Measurements from ENCODE around the gene COG5.

COG5 gene

DNA sequence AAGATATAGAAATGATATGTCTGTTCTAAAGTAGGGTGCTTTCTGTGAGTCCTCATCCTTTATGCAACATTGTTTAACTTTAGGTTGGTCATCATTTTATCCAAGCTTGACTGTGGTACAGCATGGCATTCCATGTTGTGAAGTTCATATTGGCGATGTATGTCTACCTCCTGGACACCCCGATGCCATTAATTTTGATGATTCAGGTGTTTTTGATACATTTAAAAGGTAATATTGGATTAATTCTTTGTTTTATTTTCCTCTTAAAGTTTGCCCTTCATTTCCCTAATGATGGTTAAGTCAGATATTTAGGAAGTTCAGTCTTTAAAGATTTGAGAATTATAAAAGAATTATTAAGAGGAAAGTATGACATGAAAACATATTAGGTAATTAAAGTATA lies 373.6 kb downstream of the COG5 start:
- 95 to 100% methylated on average over 2 of the region's 2 CpGs for WGBS, 2 experiments
- Histone ChIP-seq H3K27me3 (ENCODE audit: control insufficient read depth, insufficient read depth, low read length, poor library complexity, severe bottlenecking) (no peaks in the 10 kb centered on the region), H3K9me3 (ENCODE audit: control insufficient read depth, low read length) (no peaks in the 10 kb centered on the region), H3K36me3 (ENCODE audit: control insufficient read depth, insufficient read depth, low read length) (peaks cover 21% of the 10 kb centered on the region), H3K4me3 (ENCODE audit: insufficient read depth, low read depth, low read length) (no peak overlapping the region), H3K4me1 (ENCODE audit: control insufficient read depth, insufficient read depth, low read length) (no peaks in the 10 kb centered on the region), H3K27ac (ENCODE audit: insufficient read depth, low read depth, low read length, poor library complexity, severe bottlenecking) (no peak overlapping the region)

GRCh38 chr7:107187774-107188173 lies 375.9 kb downstream of the COG5 start:
- H3K4me1 ChIP-seq (ENCODE audit: control insufficient read depth, insufficient read depth, low read length): no peaks in the 10 kb centered on the region
- H3K4me3 ChIP-seq (ENCODE audit: insufficient read depth, low read depth, low read length): no peak overlapping the region
- no peaks in the 10 kb centered on the region for H3K9me3 ChIP-seq (ENCODE audit: control insufficient read depth, low read length)
- 92 to 98% methylated on average over 2 of the region's 2 CpGs for WGBS, 2 experiments
- peaks cover 25% of the 10 kb centered on the region for H3K36me3 ChIP-seq (ENCODE audit: control insufficient read depth, insufficient read depth, low read length)
- no peak overlapping the region for H3K27ac ChIP-seq (ENCODE audit: insufficient read depth, low read depth, low read length, poor library complexity, severe bottlenecking)
- H3K27me3 ChIP-seq (ENCODE audit: control insufficient read depth, insufficient read depth, low read length, poor library complexity, severe bottlenecking): no peaks in the 10 kb centered on the region

- no peaks in the 10 kb centered on the region for H3K27me3 ChIP-seq (ENCODE audit: control insufficient read depth, insufficient read depth, low read length, poor library complexity, severe bottlenecking)
- no peaks in the 10 kb centered on the region for H3K4me1 ChIP-seq (ENCODE audit: control insufficient read depth, insufficient read depth, low read length)
- H3K36me3 ChIP-seq (ENCODE audit: control insufficient read depth, insufficient read depth, low read length): peaks cover 26% of the 10 kb centered on the region
- H3K27ac ChIP-seq (ENCODE audit: insufficient read depth, low read depth, low read length, poor library complexity, severe bottlenecking): no peak overlapping the region
- H3K9me3 ChIP-seq (ENCODE audit: control insufficient read depth, low read length): no peaks in the 10 kb centered on the region
- no peak overlapping the region for H3K4me3 ChIP-seq (ENCODE audit: insufficient read depth, low read depth, low read length)
- WGBS, 2 experiments: 97 to 98% methylated on average over 3 of the region's 4 CpGs
Observed at GRCh38 chr7:107186240-107186639, 377.5 kb downstream of the COG5 start.

DNA sequence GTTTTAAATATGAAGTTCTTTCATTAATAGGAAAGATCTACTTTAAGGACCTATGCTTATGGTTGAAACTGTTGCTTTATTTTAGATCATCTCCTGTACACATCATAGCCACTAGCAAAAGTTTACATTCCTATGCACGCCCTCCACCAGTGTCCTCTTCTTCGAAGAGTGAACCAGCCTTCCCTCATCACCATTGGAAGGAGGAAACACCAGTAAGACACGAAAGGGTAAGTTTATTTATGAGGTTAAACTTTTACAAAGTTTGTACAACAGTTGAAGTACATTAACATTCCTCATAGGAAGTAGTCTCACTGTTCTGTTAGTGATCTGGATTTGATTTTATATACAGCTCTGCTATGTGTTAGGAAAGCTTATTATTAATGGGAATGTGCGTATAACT lies 378.0 kb downstream of the COG5 start:
- peaks cover 26% of the 10 kb centered on the region for H3K36me3 ChIP-seq (ENCODE audit: control insufficient read depth, insufficient read depth, low read length)
- H3K9me3 ChIP-seq (ENCODE audit: control insufficient read depth, low read length): no peaks in the 10 kb centered on the region
- H3K27me3 ChIP-seq (ENCODE audit: control insufficient read depth, insufficient read depth, low read length, poor library complexity, severe bottlenecking): no peaks in the 10 kb centered on the region
- WGBS, 2 experiments: 100% methylated on average over 2 to 3 of the region's 4 CpGs
- H3K4me1 ChIP-seq (ENCODE audit: control insufficient read depth, insufficient read depth, low read length): no peaks in the 10 kb centered on the region
- no peak overlapping the region for H3K27ac ChIP-seq (ENCODE audit: insufficient read depth, low read depth, low read length, poor library complexity, severe bottlenecking)
- H3K4me3 ChIP-seq (ENCODE audit: insufficient read depth, low read depth, low read length): no peak overlapping the region

- Histone ChIP-seq H3K4me1 (ENCODE audit: control insufficient read depth, insufficient read depth, low read length) (no peaks in the 10 kb centered on the region), H3K4me3 (ENCODE audit: insufficient read depth, low read depth, low read length) (no peak overlapping the region), H3K9me3 (ENCODE audit: control insufficient read depth, low read length) (no peaks in the 10 kb centered on the region), H3K27ac (ENCODE audit: insufficient read depth, low read depth, low read length, poor library complexity, severe bottlenecking) (no peak overlapping the region), H3K27me3 (ENCODE audit: control insufficient read depth, insufficient read depth, low read length, poor library complexity, severe bottlenecking) (no peaks in the 10 kb centered on the region), H3K36me3 (ENCODE audit: control insufficient read depth, insufficient read depth, low read length) (peaks cover 9% of the 10 kb centered on the region)
- WGBS, 2 experiments: 87 to 99% methylated on average over 4 to 5 of the region's 5 CpGs
Observed at GRCh38 chr7:107181172-107181571, 382.5 kb downstream of the COG5 start.

DNA sequence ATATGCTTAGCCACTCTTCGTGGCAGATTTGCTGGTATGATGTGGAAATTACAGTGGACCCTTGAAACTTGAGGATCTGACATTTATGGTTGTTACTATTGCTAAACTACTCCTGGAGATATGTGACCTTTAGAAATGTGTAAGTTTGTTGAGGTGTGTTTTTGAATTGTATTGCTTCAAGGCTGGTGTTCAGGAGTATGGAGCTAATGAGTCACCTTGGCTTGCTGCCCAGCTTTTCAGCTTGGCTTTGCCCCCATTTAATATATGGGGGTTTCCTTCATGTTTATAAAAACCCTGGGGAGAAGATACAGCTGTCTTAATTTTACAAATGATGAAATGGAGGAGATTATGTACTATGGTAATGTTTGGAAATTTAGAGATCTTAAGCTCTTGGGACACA lies 383.3 kb downstream of the COG5 start:
- no peak overlapping the region for H3K4me3 ChIP-seq (ENCODE audit: insufficient read depth, low read depth, low read length)
- WGBS, 2 experiments: 90 to 100% methylated on average over 1 of the region's 1 CpG
- no peaks in the 10 kb centered on the region for H3K4me1 ChIP-seq (ENCODE audit: control insufficient read depth, insufficient read depth, low read length)
- H3K27me3 ChIP-seq (ENCODE audit: control insufficient read depth, insufficient read depth, low read length, poor library complexity, severe bottlenecking): no peaks in the 10 kb centered on the region
- H3K9me3 ChIP-seq (ENCODE audit: control insufficient read depth, low read length): no peaks in the 10 kb centered on the region
- H3K27ac ChIP-seq (ENCODE audit: insufficient read depth, low read depth, low read length, poor library complexity, severe bottlenecking): no peak overlapping the region
- H3K36me3 ChIP-seq (ENCODE audit: control insufficient read depth, insufficient read depth, low read length): peaks cover 9% of the 10 kb centered on the region

GRCh38 chr7:107179326-107180164 lies 384.2 kb downstream of the COG5 start:
- Histone ChIP-seq H3K36me3 (ENCODE audit: control insufficient read depth, insufficient read depth, low read length) (peaks cover 9% of the 10 kb centered on the region), H3K4me3 (ENCODE audit: insufficient read depth, low read depth, low read length) (no peak overlapping the region), H3K9me3 (ENCODE audit: control insufficient read depth, low read length) (no peaks in the 10 kb centered on the region), H3K27ac (ENCODE audit: insufficient read depth, low read depth, low read length, poor library complexity, severe bottlenecking) (no peak overlapping the region), H3K27me3 (ENCODE audit: control insufficient read depth, insufficient read depth, low read length, poor library complexity, severe bottlenecking) (no peaks in the 10 kb centered on the region), H3K4me1 (ENCODE audit: control insufficient read depth, insufficient read depth, low read length) (no peaks in the 10 kb centered on the region)
- 93 to 94% methylated on average over 13 of the region's 14 CpGs for WGBS, 2 experiments

- Histone ChIP-seq H3K27me3 (ENCODE audit: control insufficient read depth, insufficient read depth, low read length, poor library complexity, severe bottlenecking) (no peaks in the 10 kb centered on the region), H3K9me3 (ENCODE audit: control insufficient read depth, low read length) (no peaks in the 10 kb centered on the region), H3K4me1 (ENCODE audit: control insufficient read depth, insufficient read depth, low read length) (peaks cover 14% of the 10 kb centered on the region), H3K27ac (ENCODE audit: insufficient read depth, low read depth, low read length, poor library complexity, severe bottlenecking) (no peak overlapping the region), H3K4me3 (ENCODE audit: insufficient read depth, low read depth, low read length) (no peak overlapping the region), H3K36me3 (ENCODE audit: control insufficient read depth, insufficient read depth, low read length) (no peaks in the 10 kb centered on the region)
- 72% methylated on average over 4 of the region's 4 CpGs for WGBS, 2 experiments
Observed at GRCh38 chr7:107173691-107174406, 389.9 kb downstream of the COG5 start.

DNA sequence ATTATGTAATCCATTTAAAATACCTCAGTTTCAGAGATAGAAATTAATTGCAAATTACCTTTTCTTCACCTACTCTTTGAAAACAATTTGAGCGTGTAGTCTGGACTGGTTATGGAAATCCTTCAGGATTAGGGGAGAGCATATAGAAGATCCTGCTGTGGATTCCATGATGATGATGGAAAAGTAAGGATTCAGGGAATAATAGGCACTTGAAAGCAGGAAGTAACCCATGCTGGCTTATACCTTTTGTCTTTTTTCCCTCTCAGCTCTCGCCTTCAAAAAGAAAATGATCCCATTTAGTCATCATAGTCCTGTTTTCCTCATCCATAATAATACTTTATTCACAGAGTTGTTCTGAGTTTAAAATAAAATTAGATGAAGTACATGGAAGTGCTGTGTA lies 390.5 kb downstream of the COG5 start:
- Histone ChIP-seq H3K9me3 (ENCODE audit: control insufficient read depth, low read length) (no peaks in the 10 kb centered on the region), H3K27ac (ENCODE audit: insufficient read depth, low read depth, low read length, poor library complexity, severe bottlenecking) (no peak overlapping the region), H3K4me1 (ENCODE audit: control insufficient read depth, insufficient read depth, low read length) (peaks cover 14% of the 10 kb centered on the region), H3K27me3 (ENCODE audit: control insufficient read depth, insufficient read depth, low read length, poor library complexity, severe bottlenecking) (no peaks in the 10 kb centered on the region), H3K4me3 (ENCODE audit: insufficient read depth, low read depth, low read length) (no peak overlapping the region), H3K36me3 (ENCODE audit: control insufficient read depth, insufficient read depth, low read length) (no peaks in the 10 kb centered on the region)
- 6 to 30% methylated on average over 2 of the region's 2 CpGs for WGBS, 2 experiments

GRCh38 chr7:107172276-107173032 lies 391.3 kb downstream of the COG5 start:
- Histone ChIP-seq H3K4me1 (ENCODE audit: control insufficient read depth, insufficient read depth, low read length) (peaks cover 14% of the 10 kb centered on the region), H3K36me3 (ENCODE audit: control insufficient read depth, insufficient read depth, low read length) (no peaks in the 10 kb centered on the region), H3K27me3 (ENCODE audit: control insufficient read depth, insufficient read depth, low read length, poor library complexity, severe bottlenecking) (no peaks in the 10 kb centered on the region), H3K27ac (ENCODE audit: insufficient read depth, low read depth, low read length, poor library complexity, severe bottlenecking) (no peak overlapping the region), H3K9me3 (ENCODE audit: control insufficient read depth, low read length) (no peaks in the 10 kb centered on the region), H3K4me3 (ENCODE audit: insufficient read depth, low read depth, low read length) (no peak overlapping the region)
- 80 to 95% methylated on average over 2 to 3 of the region's 4 CpGs for WGBS, 2 experiments
